ENCODE results near the gene ATXN1L. TPM values are rescaled to one million over a fixed set of nuclear protein-coding genes. Genes with fewer than 3 reads are reported as not detected.
A peak's percentile ranks its signal among the peaks of the same experiment; 100 is the strongest.
"Not testable (repeated sequence)": the region's sequence is repeated elsewhere in the genome, so short reads cannot be mapped to it uniquely, and the experiment has no call there.

ATXN1L gene
- 10 to 100 TPM; 24.5 to 25.7 TPM for total RNA-seq

- peak within 1 kb of the TSS; percentile 88 for H3K4me3 Mint-ChIP-seq
- H3K4me1 Mint-ChIP-seq (ENCODE audit: low read depth in 2 of 2) = peaks cover 25 to 37% of the 10 kb centered on the region in 2 donors
- H3K27me3 Mint-ChIP-seq = no peaks in the 10 kb centered on the region
- ATAC-seq = peak; percentile 96 to 97
- peak within 1 kb of the TSS; percentile 84 to 97 for H3K27ac Mint-ChIP-seq
- H3K36me3 Mint-ChIP-seq = peaks cover 19% of the 10 kb centered on the region
- peak; percentile 95 for DNase-seq (ENCODE audit: low spot score)
- H3K9me3 Mint-ChIP-seq = no peaks in the 10 kb centered on the region
These were observed at the start of gene ATXN1L for GRCh38 chr16:71845639-71846430. Gene ATXN1L, plus strand, starts transcription at chr16:71845976. Its CDS starts 3,765 bp downstream, at chr16:71849741.

- ATAC-seq (no peak), DNase-seq (ENCODE audit: low spot score) (no peak)
- H3K27me3 Mint-ChIP-seq = no peaks in the 10 kb centered on the region
- peaks cover 30 to 45% of the 10 kb centered on the region in 2 donors for H3K4me1 Mint-ChIP-seq (ENCODE audit: low read depth in 2 of 2)
- no peak overlapping the region for H3K4me3 Mint-ChIP-seq
- H3K9me3 Mint-ChIP-seq = no peaks in the 10 kb centered on the region
- H3K27ac Mint-ChIP-seq = peak overlapping the region in 1 of 2 donors; percentile 47
- no peaks in the 10 kb centered on the region for H3K36me3 Mint-ChIP-seq
These were observed 49.2 kb upstream of the ATXN1L start for GRCh38 chr16:71796501-71797097.

- no peak for ATAC-seq
- peaks cover 4% of the 10 kb centered on the region for H3K36me3 Mint-ChIP-seq
- peaks cover 12 to 27% of the 10 kb centered on the region in 2 donors for H3K4me1 Mint-ChIP-seq (ENCODE audit: low read depth in 2 of 2)
- H3K4me3 Mint-ChIP-seq = no peak overlapping the region
- no peaks in the 10 kb centered on the region for H3K9me3 Mint-ChIP-seq
- H3K27me3 Mint-ChIP-seq = no peaks in the 10 kb centered on the region
- H3K27ac Mint-ChIP-seq = no peak overlapping the region
- DNase-seq (ENCODE audit: low spot score) = no peak
These were observed 42.5 kb upstream of the ATXN1L start for GRCh38 chr16:71803305-71803690.

GRCh38 chr16:71807905-71808592, 37.7 kb upstream of the ATXN1L start:
- peak overlapping the region; percentile 93 for H3K4me3 Mint-ChIP-seq
- peaks cover 9 to 21% of the 10 kb centered on the region in 2 donors for H3K4me1 Mint-ChIP-seq (ENCODE audit: low read depth in 2 of 2)
- H3K36me3 Mint-ChIP-seq = peaks cover 4% of the 10 kb centered on the region
- peak overlapping the region; percentile 87 to 96 for H3K27ac Mint-ChIP-seq
- no peaks in the 10 kb centered on the region for H3K9me3 Mint-ChIP-seq
- H3K27me3 Mint-ChIP-seq = no peaks in the 10 kb centered on the region
- DNase-seq (ENCODE audit: low spot score) (no peak), ATAC-seq (peak; percentile 44 to 52)

- peaks cover 4% of the 10 kb centered on the region for H3K36me3 Mint-ChIP-seq
- peak; percentile 93 for DNase-seq (ENCODE audit: low spot score)
- peak within 1 kb of the TSS; percentile 93 for H3K4me3 Mint-ChIP-seq
- H3K27ac Mint-ChIP-seq = peak within 1 kb of the TSS; percentile 87 to 96
- peaks cover 9 to 16% of the 10 kb centered on the region in 2 donors for H3K4me1 Mint-ChIP-seq (ENCODE audit: low read depth in 2 of 2)
- ATAC-seq = peak; percentile 97
- H3K9me3 Mint-ChIP-seq = no peaks in the 10 kb centered on the region
- no peaks in the 10 kb centered on the region for H3K27me3 Mint-ChIP-seq
These were observed 37.0 kb upstream of the ATXN1L start, which contains the start of gene AP1G1 for GRCh38 chr16:71808593-71809459. Gene AP1G1, minus strand, starts transcription at chr16:71808834. Its CDS starts 19,355 bp downstream, at chr16:71789479.

- H3K4me1 Mint-ChIP-seq (ENCODE audit: low read depth in 2 of 2) = peaks cover 9 to 11% of the 10 kb centered on the region in 2 donors
- H3K9me3 Mint-ChIP-seq; H3K36me3 Mint-ChIP-seq; ATAC-seq; DNase-seq (ENCODE audit: low spot score); H3K27me3 Mint-ChIP-seq: not testable (repeated sequence)
- peak overlapping the region; percentile 34 for H3K4me3 Mint-ChIP-seq
- H3K27ac Mint-ChIP-seq = peak overlapping the region in 1 of 2 donors; percentile 87
These were observed 35.6 kb upstream of the ATXN1L start for GRCh38 chr16:71810155-71810530.

GRCh38 chr16:71811261-71811803, 34.4 kb upstream of the ATXN1L start:
- no peaks in the 10 kb centered on the region for H3K9me3 Mint-ChIP-seq
- peaks cover 4% of the 10 kb centered on the region for H3K36me3 Mint-ChIP-seq
- peaks cover 9 to 10% of the 10 kb centered on the region in 2 donors for H3K4me1 Mint-ChIP-seq (ENCODE audit: low read depth in 2 of 2)
- H3K27ac Mint-ChIP-seq = no peak overlapping the region
- ATAC-seq = no peak
- no peaks in the 10 kb centered on the region for H3K27me3 Mint-ChIP-seq
- no peak for DNase-seq (ENCODE audit: low spot score)
- no peak overlapping the region for H3K4me3 Mint-ChIP-seq

- ATAC-seq; H3K9me3 Mint-ChIP-seq; DNase-seq (ENCODE audit: low spot score); H3K27me3 Mint-ChIP-seq; H3K4me1 Mint-ChIP-seq (ENCODE audit: low read depth in 2 of 2); H3K36me3 Mint-ChIP-seq: not testable (repeated sequence)
- Mint-ChIP-seq H3K4me3 (peak overlapping the region; percentile 50), H3K27ac (peak overlapping the region in 1 of 2 donors; percentile 59)
These were observed 28.6 kb upstream of the ATXN1L start for GRCh38 chr16:71817155-71817500.

- Mint-ChIP-seq H3K27ac (no peak overlapping the region), H3K27me3 (no peaks in the 10 kb centered on the region), H3K4me1 (ENCODE audit: low read depth in 2 of 2) (no peaks in the 10 kb centered on the region), H3K4me3 (no peak overlapping the region), H3K9me3 (no peaks in the 10 kb centered on the region), H3K36me3 (peaks cover 4% of the 10 kb centered on the region)
- DNase-seq (ENCODE audit: low spot score) = no peak
- ATAC-seq = no peak
These were observed 19.2 kb upstream of the ATXN1L start for GRCh38 chr16:71826533-71827017.

- Mint-ChIP-seq H3K27me3 (no peaks in the 10 kb centered on the region), H3K27ac (no peak overlapping the region), H3K4me3 (no peak overlapping the region), H3K36me3 (peaks cover 4% of the 10 kb centered on the region), H3K4me1 (ENCODE audit: low read depth in 2 of 2) (peaks cover 0 to 8% of the 10 kb centered on the region in 2 donors), H3K9me3 (no peaks in the 10 kb centered on the region)
- ATAC-seq = no peak
- no peak for DNase-seq (ENCODE audit: low spot score)
These were observed 15.4 kb upstream of the ATXN1L start for GRCh38 chr16:71830359-71830758.

- H3K36me3 Mint-ChIP-seq; DNase-seq (ENCODE audit: low spot score); H3K4me1 Mint-ChIP-seq (ENCODE audit: low read depth in 2 of 2); H3K9me3 Mint-ChIP-seq; H3K27ac Mint-ChIP-seq; H3K27me3 Mint-ChIP-seq; H3K4me3 Mint-ChIP-seq; ATAC-seq: not testable (repeated sequence)
These were observed 14.1 kb upstream of the ATXN1L start for GRCh38 chr16:71831698-71832097.

- not testable (repeated sequence) for H3K9me3 Mint-ChIP-seq; ATAC-seq; H3K36me3 Mint-ChIP-seq; H3K27me3 Mint-ChIP-seq; H3K4me3 Mint-ChIP-seq; H3K27ac Mint-ChIP-seq; H3K4me1 Mint-ChIP-seq (ENCODE audit: low read depth in 2 of 2); DNase-seq (ENCODE audit: low spot score)
These were observed 13.7 kb upstream of the ATXN1L start for GRCh38 chr16:71832112-71832511.

- Mint-ChIP-seq H3K36me3 (no peaks in the 10 kb centered on the region), H3K9me3 (no peaks in the 10 kb centered on the region), H3K27ac (no peak overlapping the region), H3K4me3 (no peak overlapping the region), H3K4me1 (ENCODE audit: low read depth in 2 of 2) (peaks cover 0 to 8% of the 10 kb centered on the region in 2 donors), H3K27me3 (no peaks in the 10 kb centered on the region)
- ATAC-seq (no peak), DNase-seq (ENCODE audit: low spot score) (no peak)
These were observed 11.5 kb upstream of the ATXN1L start for GRCh38 chr16:71834291-71834690.
